KOPT-K1 (cell line): ENCODE measurements around the gene SPEG.

Experiments used
- H3K27ac ChIP-seq: fragments of 200-600 bp; sonication (generic); 2 replicates; pipeline ENCODE4 v1.5.1; 2016; ENCODE audit warnings: antibody characterized with exemption, mild to moderate bottlenecking, low read depth, low read length; ENCODE audit not compliant: poor library complexity, severe bottlenecking
- H3K36me3 ChIP-seq: fragments of 200-600 bp; sonication (generic); 2 replicates; pipeline ENCODE4 v1.5.1; 2017; ENCODE audit warnings: antibody characterized with exemption, mild to moderate bottlenecking, low read length, moderate library complexity; ENCODE audit not compliant: insufficient read depth
- H3K9me3 ChIP-seq: fragments of 200-600 bp; sonication (generic); 2 replicates; pipeline ENCODE4 v1.5.1; 2017; ENCODE audit warnings: antibody characterized with exemption, low read length, mild to moderate bottlenecking; ENCODE audit not compliant: insufficient read depth, poor library complexity, severe bottlenecking

SPEG gene

DNA sequence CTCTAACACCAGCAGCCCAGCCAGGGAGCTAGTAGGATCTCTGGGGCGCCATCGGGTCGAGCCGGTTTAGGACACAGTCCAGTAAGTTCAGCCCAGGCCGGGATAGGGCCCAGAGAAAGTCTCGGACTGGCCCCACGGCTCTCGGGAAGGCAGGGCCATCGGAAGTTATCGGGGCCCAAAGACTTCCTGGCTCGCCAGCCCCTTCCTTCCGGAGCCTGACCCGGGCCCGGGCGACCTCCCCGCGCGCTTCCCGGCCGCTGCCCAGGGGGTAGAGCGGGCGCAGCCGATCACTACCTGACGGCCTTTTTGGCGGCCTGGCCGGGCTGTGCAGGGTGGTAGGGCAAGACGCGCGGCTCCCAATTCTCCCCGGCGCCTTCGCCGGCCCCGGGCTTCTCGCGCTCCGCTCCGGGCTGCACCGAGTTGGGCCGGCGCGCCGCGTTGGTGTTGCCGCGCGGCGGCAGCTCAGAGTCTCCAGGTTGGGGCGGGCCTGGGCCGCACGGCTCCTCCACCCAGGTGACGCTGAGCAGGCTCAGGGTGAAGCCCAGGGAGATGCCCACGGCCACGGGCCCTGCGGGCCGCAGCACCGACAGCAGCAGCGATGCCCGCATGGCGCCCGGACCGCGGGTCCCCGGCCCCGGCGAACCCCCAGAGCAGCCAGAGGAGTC lies 108.4 kb downstream of the SPEG start:
- no peak overlapping the region for H3K27ac ChIP-seq
- H3K36me3 ChIP-seq: no peaks in the 10 kb centered on the region
- no peaks in the 10 kb centered on the region for H3K9me3 ChIP-seq

DNA sequence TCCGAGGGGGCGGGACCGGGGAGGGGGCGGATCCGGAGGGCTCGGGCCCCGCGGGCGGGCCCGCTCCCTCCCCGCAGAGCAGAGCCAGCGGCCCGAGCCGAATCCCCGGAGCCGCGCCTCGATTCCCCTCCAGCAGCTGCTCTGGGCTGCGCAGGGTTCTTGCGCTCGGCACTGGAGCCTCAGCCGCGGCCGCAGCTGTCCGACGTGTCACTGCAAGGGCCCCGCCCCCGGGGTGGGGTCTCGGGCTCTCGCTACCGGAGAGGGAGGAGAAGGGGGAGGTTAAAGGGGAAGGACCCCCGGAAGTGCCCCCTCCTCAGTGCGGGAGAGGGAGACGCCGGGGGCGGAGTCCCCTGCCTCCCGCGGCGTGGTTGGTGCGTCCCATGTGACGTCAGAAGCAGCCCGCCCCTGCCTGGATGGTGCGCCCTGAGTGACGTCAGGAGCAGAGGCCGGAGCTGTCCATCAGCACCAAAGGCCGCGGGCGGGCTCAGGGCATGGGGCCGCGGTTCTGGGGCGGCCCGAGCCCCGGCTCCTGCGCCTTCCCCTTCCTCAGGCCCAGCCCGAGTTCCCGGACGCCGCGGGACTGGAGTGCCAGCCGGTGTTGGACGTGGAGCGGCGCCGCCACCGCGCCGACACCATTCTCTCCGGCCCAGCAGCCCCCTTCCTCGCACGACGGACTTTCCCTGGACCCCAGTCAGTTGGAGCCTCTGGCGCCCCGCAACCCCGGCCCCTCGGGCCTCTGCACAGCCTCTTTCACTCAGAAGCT lies 109.1 kb downstream of the SPEG start, which contains the start of the genes CHPF and TMEM198:
Gene CHPF (minus strand): TSS at position 214 of the 763 bp plus-strand sequence. CDS start 271 bp downstream, outside the sequence.
Gene TMEM198 (plus strand): TSS at position 433 of the 763 bp plus-strand sequence. CDS start 700 bp downstream, outside the sequence.
- Histone ChIP-seq H3K27ac (no peak within 1 kb of the TSS), H3K9me3 (no peaks in the 10 kb centered on the region), H3K36me3 (no peaks in the 10 kb centered on the region)

DNA sequence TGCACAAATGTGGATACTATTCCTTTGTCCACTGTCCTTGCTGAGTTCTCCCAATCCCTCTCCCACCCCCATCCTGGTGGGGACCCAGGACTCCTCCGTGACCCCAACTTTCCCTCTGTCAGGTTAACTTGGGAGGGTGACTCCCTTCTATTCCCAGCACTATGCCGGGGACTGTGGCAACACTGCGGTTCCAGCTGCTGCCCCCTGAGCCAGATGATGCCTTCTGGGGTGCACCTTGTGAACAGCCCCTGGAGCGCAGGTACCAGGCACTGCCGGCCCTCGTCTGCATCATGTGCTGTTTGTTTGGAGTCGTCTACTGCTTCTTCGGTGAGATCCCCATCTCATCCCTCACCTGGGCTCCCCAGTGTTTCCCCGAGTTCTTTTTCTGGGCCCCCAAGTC lies 109.9 kb downstream of the SPEG start:
- Histone ChIP-seq H3K36me3 (no peaks in the 10 kb centered on the region), H3K9me3 (no peaks in the 10 kb centered on the region), H3K27ac (no peak overlapping the region)

DNA sequence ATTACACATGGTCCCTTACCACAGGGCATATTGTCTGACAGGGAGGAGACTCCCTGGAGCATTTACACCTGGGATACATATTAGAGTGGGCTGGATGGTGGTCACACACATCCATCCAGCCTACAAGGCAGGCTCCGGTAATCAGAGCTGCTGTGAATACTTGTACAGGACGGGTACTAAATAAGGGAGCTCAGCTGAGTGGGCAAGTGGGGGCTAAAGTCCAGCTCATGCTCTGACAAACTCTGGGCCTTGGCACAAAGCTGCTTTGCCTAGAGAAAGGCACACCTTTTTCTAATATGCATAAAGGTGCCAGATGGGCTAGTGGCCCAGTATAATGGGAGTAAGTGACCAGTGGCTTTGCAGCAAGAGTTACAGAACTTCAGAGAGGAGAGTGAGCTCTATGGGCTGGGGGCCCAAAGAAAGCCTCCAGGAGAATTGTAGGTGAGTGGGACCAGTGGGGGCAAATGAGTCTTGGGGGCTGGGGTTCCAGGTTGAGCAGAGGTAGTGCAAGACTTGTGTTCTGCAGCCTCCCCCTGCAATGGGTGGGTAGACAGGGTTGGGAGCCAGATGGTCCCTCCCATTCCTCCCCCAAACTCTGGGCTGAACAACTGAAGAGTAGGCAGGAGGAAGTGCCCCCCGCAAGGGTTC lies 110.8 kb downstream of the SPEG start:
- no peak overlapping the region for H3K27ac ChIP-seq
- no peaks in the 10 kb centered on the region for H3K9me3 ChIP-seq
- no peaks in the 10 kb centered on the region for H3K36me3 ChIP-seq

DNA sequence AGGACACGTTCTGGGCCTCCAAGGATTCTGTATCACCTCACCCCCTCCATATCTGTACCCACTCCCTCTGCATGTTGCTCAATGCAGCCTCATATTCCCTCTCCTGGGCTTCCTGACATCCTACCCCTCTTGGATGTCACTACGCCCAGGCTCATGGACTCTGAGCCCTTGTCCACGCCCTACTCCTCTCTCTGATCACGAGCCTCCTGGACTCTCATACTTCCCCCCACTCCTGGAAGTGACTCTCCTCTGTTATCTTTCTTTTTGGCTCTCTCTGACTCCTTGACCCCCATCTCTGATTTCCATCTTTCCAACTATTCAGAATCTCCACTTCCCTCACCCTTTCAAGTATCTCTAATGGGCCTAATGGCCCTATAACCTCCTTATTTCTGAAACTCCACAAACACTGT lies 111.3 kb downstream of the SPEG start:
- H3K9me3 ChIP-seq: no peaks in the 10 kb centered on the region
- no peaks in the 10 kb centered on the region for H3K36me3 ChIP-seq
- H3K27ac ChIP-seq: no peak overlapping the region

DNA sequence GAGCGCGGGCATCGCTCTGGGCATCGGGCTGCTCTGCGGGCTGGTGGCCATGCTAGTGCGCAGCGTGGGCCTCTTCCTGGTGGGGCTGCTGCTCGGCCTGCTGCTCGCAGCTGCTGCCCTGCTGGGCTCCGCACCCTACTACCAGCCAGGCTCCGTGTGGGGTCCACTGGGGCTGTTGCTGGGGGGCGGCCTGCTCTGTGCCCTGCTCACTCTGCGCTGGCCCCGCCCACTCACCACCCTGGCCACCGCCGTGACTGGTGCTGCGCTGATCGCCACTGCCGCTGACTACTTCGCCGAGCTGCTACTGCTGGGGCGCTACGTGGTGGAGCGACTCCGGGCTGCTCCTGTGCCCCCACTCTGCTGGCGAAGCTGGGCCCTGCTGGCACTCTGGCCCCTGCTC lies 113.0 kb downstream of the SPEG start:
- Histone ChIP-seq H3K36me3 (no peaks in the 10 kb centered on the region), H3K9me3 (no peaks in the 10 kb centered on the region), H3K27ac (no peak overlapping the region)
